Measurements from ENCODE around the gene TNFRSF12A.

DNA sequence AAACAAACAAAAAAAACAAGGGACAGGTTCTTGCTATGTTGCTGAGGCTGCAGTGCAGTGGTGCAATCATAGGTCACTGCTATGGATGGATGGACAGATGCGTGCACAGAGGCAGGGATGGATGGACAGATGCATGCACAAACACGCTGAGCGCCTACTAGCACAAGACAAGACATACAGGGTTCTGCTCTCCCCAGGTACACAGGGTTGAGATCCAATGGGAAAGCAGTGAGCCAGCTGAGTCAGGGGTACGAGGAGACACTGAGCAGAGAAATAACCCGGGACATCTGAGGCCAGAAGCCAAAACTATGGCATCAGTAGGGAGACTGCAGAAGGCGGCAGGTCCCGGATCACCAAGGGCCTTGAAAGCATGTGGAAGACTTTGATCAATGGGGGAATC lies 51.5 kb downstream of the TNFRSF12A start:
- TF ChIP-seq CREM (CRISPR knock-in tag; IDR thresholded peaks at IDR 0.05) (no peak), SP1 (CRISPR knock-in tag; conservative IDR thresholded peaks at IDR 0.05) (no peak), GABPB1 (CRISPR knock-in tag; IDR thresholded peaks at IDR 0.05) (no peak), ATF2 (CRISPR knock-in tag; IDR thresholded peaks at IDR 0.05; ENCODE audit: borderline replicate concordance, low read depth) (no peak), RORB (CRISPR knock-in tag; IDR thresholded peaks at IDR 0.05) (no peak), ESRRA (CRISPR knock-in tag; IDR thresholded peaks at IDR 0.05; ENCODE audit: borderline replicate concordance) (no peak), NFYB (CRISPR knock-in tag; conservative IDR thresholded peaks at IDR 0.05; ENCODE audit: low read depth) (no peak), NR2C2 (CRISPR knock-in tag; IDR thresholded peaks at IDR 0.05) (no peak)
- TF ChIP-seq, protein P1, sequence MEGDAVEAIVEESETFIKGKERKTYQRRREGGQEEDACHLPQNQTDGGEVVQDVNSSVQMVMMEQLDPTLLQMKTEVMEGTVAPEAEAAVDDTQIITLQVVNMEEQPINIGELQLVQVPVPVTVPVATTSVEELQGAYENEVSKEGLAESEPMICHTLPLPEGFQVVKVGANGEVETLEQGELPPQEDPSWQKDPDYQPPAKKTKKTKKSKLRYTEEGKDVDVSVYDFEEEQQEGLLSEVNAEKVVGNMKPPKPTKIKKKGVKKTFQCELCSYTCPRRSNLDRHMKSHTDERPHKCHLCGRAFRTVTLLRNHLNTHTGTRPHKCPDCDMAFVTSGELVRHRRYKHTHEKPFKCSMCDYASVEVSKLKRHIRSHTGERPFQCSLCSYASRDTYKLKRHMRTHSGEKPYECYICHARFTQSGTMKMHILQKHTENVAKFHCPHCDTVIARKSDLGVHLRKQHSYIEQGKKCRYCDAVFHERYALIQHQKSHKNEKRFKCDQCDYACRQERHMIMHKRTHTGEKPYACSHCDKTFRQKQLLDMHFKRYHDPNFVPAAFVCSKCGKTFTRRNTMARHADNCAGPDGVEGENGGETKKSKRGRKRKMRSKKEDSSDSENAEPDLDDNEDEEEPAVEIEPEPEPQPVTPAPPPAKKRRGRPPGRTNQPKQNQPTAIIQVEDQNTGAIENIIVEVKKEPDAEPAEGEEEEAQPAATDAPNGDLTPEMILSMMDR (IDR thresholded peaks at IDR 0.05): no peak
- TF ChIP-seq, protein P2, sequence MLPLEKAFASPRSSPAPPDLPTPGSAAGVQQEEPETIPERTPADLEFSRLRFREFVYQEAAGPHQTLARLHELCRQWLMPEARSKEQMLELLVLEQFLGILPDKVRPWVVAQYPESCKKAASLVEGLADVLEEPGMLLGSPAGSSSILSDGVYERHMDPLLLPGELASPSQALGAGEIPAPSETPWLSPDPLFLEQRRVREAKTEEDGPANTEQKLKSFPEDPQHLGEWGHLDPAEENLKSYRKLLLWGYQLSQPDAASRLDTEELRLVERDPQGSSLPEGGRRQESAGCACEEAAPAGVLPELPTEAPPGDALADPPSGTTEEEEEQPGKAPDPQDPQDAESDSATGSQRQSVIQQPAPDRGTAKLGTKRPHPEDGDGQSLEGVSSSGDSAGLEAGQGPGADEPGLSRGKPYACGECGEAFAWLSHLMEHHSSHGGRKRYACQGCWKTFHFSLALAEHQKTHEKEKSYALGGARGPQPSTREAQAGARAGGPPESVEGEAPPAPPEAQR (CRISPR knock-in tag; IDR thresholded peaks at IDR 0.05): no peak
- TF ChIP-seq, protein P3, sequence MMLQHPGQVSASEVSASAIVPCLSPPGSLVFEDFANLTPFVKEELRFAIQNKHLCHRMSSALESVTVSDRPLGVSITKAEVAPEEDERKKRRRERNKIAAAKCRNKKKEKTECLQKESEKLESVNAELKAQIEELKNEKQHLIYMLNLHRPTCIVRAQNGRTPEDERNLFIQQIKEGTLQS (CRISPR knock-in tag; conservative IDR thresholded peaks at IDR 0.05): no peak
